ENCODE measurements around the gene CELA3A. TPM values are rescaled to one million over a fixed set of nuclear protein-coding genes. Genes with fewer than 3 reads are reported as not detected.

CELA3A gene
- total and polyA plus RNA-seq, 2 of the 13 experiments (the other 11 are each of a cell fraction or from before 2014, with no cell fraction given) = 0.09 TPM; not detected in 1

DNA sequence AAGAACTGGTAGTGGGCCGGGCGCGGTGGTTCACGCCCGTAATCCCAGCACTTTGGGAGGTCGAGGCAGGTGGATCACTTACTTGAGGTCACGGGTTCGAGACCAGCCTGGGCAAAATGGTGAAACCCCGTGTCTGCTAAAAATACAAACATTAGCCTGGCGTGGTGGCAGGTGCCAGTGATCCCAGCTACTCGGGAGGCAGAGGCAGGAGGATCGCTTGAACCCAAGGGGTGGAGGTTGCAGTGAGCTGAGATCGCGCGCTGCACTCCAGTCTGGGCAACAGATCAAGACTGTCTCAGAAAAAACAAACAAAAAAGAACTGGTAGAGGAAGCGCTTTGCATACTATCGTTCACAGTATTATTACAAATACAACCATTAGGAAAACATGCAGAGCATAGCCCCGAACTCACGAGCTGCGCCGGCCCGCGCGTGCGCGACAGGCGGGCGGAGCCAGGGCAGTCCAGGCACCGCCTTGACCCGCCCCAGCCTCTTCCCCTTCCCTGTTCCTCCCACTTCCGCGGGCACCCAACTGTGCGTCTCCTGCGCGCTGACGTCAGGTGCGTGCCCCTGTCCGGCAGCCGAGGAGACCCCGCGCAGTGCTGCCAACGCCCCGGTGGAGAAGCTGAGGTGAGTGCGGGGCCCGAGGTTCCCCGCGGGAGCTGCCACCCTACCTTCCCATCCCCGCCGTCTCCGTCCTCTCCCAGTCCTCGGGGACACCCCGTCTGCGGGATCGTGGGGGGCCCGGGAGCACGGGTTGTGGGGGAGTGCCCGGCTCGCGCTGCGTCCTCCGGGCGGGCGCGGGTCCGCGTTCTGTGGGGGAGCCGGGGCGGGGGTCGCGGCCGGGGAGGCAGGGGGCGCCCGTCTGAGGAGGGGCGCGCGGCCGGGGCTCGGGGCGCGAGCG is 50.9 kb downstream of the CELA3A start, which contains the start of gene CDC42 (continued):
- TF ChIP-seq RFX3 (CRISPR knock-in tag; IDR thresholded peaks at IDR 0.05) (no peak), NFRKB (IDR thresholded peaks at IDR 0.05) (no peak), MYPOP (CRISPR knock-in tag; IDR thresholded peaks at IDR 0.05) (peak; percentile 48; the same call in 1 of the 2 replicates), REXO4 (CRISPR knock-in tag; IDR thresholded peaks at IDR 0.05; ENCODE audit: borderline replicate concordance) (no peak), ZNF33B (CRISPR knock-in tag; IDR thresholded peaks at IDR 0.05) (0 out of 2 replicates have a peak, but pooled peaks have one; percentile 73), SMC3 (IDR thresholded peaks at IDR 0.05; ENCODE audit: low read length) (no peak), TSC22D2 (CRISPR knock-in tag; IDR thresholded peaks at IDR 0.05; ENCODE audit: borderline replicate concordance) (no peak; the same call in none of the 2 replicates), TCF7 (IDR thresholded peaks at IDR 0.05; ENCODE audit: low read depth) (no peak), SRSF1 (optimal IDR thresholded peaks at IDR 0.05; ENCODE audit: low read depth, low read length) (no peak), HNRNPH1 (optimal IDR thresholded peaks at IDR 0.05; ENCODE audit: low read depth, low read length) (no peak), THYN1 (CRISPR knock-in tag; IDR thresholded peaks at IDR 0.05; ENCODE audit: borderline replicate concordance, low read depth) (no peak), ZFAT (CRISPR knock-in tag; conservative IDR thresholded peaks at IDR 0.05) (no peak), ZMYM2 (CRISPR knock-in tag; IDR thresholded peaks at IDR 0.05) (no peak), ARID2 (CRISPR knock-in tag; IDR thresholded peaks at IDR 0.05; ENCODE audit: borderline replicate concordance) (0 out of 2 replicates have a peak, but pooled peaks have one; percentile 44), ZNF770 (CRISPR knock-in tag; IDR thresholded peaks at IDR 0.05) (peak; percentile 86), KMT2B (CRISPR knock-in tag; IDR thresholded peaks at IDR 0.05) (peak; percentile 84), ZNF672 (CRISPR knock-in tag; IDR thresholded peaks at IDR 0.05) (no peak), HDAC6 (IDR thresholded peaks at IDR 0.05; ENCODE audit: low read depth, low read length) (no peak), ZNF570 (CRISPR knock-in tag; IDR thresholded peaks at IDR 0.05; ENCODE audit: borderline replicate concordance) (no peak), ZC3H4 (CRISPR knock-in tag; IDR thresholded peaks at IDR 0.05; ENCODE audit: borderline replicate concordance) (no peak), HNF4A (CRISPR knock-in tag; IDR thresholded peaks at IDR 0.05) (no peak), GLI4 (CRISPR knock-in tag; IDR thresholded peaks at IDR 0.05; ENCODE audit: borderline replicate concordance) (no peak), THAP11 (CRISPR knock-in tag; IDR thresholded peaks at IDR 0.05) (peak; percentile 92), ZNF563 (CRISPR knock-in tag; IDR thresholded peaks at IDR 0.05) (no peak; the same call in 1 of the 2 replicates), SMAD3 (CRISPR knock-in tag; IDR thresholded peaks at IDR 0.05) (no peak; the same call in 1 of the 2 replicates), KLF13 (CRISPR knock-in tag; IDR thresholded peaks at IDR 0.05) (no peak)
- TF ChIP-seq, protein P1, sequence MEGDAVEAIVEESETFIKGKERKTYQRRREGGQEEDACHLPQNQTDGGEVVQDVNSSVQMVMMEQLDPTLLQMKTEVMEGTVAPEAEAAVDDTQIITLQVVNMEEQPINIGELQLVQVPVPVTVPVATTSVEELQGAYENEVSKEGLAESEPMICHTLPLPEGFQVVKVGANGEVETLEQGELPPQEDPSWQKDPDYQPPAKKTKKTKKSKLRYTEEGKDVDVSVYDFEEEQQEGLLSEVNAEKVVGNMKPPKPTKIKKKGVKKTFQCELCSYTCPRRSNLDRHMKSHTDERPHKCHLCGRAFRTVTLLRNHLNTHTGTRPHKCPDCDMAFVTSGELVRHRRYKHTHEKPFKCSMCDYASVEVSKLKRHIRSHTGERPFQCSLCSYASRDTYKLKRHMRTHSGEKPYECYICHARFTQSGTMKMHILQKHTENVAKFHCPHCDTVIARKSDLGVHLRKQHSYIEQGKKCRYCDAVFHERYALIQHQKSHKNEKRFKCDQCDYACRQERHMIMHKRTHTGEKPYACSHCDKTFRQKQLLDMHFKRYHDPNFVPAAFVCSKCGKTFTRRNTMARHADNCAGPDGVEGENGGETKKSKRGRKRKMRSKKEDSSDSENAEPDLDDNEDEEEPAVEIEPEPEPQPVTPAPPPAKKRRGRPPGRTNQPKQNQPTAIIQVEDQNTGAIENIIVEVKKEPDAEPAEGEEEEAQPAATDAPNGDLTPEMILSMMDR (CRISPR knock-in tag; IDR thresholded peaks at IDR 0.05) = no peak
